GM18520 (cell line): ENCODE measurements around the gene TNS1.

ENCODE experiments used
- ATAC-seq: cut with Tn5 transposase; IDR thresholded peaks from one replicate; pipeline ENCODE4 v1.9.1; 2021; ENCODE audit not compliant: unreplicated experiment

TNS1 gene

GRCh38 chr2:218015586-218016521 is 13.1 kb upstream of the TNS1 start:
- ATAC-seq: no peak

- no peak for ATAC-seq
Measured at GRCh38 chr2:218014706-218015585, 12.2 kb upstream of the TNS1 start.

DNA sequence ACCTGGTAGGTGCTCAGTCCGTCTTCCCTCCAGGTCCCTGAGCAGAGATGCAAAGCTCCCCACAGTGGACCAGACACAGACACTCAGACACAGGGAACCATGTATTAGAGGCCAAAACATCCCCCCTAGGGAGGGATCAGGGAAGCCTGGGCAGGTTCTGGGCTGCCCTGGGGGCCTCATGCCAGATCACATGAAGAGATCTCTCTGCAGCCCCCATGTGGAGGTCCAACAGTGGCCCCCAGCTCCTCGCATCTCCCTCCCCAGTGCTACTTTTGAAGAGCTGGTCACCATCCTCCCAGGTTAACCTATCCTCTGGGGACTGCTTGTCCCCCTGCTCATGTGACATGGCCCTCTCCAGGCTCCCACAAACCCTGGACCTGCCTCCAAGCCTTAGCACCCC is 10.5 kb upstream of the TNS1 start:
- no peak for ATAC-seq

DNA sequence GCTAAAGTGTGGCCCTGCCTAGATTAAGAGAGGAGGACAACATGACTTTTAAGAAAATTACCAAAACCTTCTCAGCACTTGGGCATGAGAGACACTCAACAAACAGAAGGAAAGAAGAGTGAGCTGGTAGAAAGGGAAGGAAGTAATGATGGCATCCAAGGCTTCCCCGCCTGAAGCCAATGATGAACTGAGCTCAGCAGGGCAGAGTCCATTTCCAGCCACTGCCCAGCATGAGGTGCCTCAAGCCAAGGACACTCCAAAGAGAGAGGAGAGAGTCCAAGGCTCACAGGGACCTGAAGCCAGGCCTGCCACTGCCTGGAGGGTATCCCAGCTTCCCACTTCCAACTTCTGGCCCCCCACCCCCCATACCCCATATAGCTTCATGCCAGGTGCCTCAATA is 9.5 kb upstream of the TNS1 start:
- ATAC-seq: no peak

DNA sequence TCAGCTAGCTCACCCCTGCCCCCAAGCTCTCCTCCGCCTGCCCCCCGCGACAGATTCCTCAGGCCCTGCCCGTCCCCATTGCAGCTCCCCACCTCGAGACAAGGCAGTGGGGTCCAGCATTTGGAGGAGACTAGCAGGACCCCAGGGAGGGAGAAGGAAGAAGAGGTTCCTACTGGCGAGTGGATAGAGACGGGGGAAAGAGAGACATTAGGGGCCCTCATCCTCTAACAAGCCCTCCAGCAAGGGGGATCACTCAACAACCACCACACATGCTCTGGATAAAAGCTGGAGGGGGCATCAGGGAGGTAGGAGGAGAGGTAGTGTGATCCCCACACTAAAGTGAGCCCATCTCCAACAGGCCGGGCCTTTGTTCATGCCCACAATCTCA is 8.9 kb upstream of the TNS1 start:
- ATAC-seq: no peak

DNA sequence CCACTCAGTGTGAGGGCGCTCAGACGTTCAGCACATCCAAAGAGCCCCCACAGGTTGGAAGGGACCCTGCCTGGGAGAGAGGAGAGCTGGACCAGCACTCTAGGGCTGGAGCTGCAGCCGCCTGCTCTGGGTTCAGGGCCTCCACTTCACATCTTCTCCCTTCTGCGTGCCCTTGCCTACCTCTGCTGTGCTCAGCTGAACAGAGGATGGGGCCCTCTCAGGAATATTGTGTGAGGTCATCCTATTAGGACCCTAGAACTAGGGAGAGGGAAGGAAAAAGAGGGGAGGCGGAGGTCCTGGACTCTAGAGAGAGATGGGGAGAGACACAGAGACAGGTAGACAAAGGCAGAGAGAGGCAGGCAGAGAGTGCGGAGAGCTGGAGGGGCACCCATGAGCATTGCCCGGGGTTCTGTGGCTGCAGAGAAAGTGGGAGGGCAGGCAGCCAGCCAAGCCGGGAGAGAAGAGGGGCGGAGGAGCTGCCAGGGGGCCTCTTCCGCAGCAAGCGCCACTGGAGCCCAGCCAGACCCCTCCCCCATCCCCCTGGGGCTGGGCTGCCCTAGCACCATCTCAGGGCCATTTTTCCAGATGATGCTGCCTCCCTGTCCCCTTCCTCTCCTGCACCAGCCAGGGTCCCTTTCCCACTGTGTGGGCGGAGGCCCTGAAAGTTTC is 8.3 kb upstream of the TNS1 start:
- no peak for ATAC-seq

GRCh38 chr2:218010140-218010983 is 7.6 kb upstream of the TNS1 start:
- no peak for ATAC-seq

- ATAC-seq: no peak
Measured at GRCh38 chr2:218009765-218010139, 7.0 kb upstream of the TNS1 start.

DNA sequence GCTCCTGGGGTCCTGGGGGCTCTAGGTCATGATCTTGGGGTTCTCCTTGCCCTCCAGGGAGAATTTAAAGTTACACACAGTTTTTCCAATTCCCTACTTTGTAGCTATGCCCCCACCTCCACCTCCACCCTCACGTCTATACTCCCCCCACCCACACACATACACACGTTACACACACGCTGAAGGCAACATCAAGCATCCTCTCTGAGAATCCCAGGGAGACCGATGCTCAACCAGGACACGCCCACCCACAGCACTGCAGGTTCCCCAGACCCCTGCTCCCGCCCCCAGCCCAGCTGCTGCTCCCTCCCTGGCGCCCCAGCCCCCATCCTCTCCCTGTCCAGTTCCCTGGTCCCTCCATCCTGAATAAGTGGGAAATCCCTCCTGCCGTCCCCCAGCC is 6.4 kb upstream of the TNS1 start:
- ATAC-seq: no peak

DNA sequence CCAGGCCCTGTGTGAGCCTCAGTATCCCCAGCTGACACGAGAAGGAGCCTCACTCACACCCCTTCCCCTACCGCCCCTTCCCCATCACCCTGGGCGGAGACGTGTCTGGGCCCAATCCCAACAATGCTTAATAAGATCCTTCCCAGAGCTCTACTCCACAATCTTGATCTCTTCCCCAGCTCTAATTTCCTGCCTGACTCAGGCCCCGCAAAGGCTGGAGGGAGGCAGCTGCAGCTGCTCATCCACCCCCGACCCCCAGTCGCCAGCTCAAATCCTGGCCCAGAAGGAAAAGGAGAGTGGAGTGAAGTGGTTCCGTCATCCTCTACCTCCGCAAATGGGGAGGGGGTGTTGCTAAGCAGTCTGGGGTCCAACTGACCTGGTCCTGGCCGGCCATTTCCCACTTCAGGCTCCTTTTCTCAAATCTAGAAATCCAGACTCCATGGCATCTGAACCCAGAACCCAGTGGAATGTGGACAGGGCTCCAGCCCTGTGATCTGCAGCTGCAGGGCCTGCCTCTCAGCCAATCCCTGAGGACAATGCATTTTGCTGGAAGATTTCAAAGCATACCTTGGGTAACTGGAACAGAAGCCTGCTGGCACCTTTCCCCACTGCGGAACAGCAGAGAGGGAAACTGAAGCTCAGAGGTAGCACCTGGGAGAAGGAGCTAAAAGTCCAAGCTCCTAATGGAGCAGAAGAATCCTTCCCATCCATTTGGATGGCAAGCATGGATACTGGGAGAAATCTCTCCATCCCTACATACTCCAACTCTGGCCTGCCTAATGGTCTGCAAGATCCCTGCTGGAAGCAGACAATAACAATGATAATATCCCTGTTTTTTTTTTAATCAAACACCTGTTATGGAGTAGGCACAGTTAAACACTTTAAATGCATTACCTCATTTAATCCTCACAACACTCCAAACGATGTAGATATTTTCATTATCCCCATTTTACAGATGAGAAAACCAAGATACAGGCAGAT is 5.6 kb upstream of the TNS1 start:
- ATAC-seq: no peak

DNA sequence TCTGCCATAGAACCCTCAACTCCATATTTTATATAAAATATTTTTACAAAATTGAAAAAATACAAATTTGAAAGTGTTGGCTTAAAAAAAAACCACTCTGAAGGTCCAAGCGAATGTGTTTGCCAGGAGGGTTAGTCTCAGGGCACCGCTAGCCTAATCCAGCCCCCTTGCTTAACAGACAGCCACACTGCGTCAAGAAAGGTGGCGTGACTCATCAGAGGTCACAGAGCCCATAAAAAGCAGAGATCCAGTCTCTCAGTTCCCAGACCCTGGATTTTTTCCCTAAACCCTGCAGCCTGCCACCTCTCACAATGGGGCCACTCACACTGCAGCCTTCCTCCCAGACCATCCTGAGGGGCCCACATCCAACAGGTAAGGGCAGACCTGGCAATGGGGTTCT is 3.9 kb upstream of the TNS1 start:
- ATAC-seq: no peak

- no peak for ATAC-seq
Measured at GRCh38 chr2:218005486-218005885, 2.7 kb upstream of the TNS1 start.

DNA sequence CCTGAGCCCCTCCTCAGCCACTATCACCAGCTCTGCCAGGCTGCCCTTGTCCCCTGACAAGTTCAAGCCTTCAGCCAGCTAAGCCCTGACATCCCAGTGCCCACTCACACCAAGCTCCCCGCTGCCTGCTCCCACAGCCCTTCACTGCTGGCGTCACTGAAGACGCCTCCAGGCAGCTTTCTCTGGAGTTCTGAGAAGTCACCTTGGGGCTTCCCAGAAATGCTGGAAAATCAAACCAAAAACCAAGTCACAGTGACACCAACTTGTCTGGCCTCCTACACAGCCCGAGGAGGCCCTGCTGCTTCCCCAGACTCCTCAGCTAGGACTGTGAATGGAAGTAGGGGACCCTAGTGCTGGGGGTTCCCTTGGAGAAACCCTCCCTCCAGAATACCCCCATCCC is 2.2 kb upstream of the TNS1 start:
- no peak for ATAC-seq

GRCh38 chr2:218003981-218004419 is 1.2 kb upstream of the TNS1 start:
- ATAC-seq: no peak

DNA sequence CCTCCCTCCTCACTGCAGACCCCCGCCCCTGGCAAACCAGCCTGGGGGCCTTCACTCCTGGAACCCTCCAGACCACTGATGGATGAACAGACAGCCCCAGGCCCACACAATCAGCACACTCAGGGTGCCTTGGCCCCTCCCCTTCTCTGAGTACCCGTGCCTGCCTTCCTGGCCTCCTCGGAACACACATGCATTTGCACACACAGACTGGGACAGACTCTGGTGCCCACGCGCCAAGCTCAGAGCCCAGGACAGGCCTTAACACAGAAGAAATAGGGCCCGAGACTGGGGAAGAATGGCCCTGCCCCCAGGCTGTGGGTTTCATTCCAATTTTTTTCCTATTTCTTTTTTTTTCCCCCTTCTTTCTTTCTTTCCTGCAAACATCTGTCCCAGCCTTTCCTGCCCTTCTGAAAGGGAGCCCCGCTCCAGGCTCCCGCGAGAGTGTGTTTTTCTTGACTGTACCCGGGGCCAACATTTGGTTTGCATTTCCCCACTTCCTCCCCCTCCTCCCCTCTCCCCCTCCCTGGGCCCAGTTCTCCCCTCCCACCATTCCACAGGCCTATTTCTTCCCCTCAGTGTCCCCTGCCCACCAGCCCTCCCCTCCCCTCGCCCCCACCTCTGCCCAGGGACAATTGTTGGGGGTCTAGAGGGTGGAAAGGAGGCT is 618 bp upstream of the TNS1 start:
- ATAC-seq: no peak

DNA sequence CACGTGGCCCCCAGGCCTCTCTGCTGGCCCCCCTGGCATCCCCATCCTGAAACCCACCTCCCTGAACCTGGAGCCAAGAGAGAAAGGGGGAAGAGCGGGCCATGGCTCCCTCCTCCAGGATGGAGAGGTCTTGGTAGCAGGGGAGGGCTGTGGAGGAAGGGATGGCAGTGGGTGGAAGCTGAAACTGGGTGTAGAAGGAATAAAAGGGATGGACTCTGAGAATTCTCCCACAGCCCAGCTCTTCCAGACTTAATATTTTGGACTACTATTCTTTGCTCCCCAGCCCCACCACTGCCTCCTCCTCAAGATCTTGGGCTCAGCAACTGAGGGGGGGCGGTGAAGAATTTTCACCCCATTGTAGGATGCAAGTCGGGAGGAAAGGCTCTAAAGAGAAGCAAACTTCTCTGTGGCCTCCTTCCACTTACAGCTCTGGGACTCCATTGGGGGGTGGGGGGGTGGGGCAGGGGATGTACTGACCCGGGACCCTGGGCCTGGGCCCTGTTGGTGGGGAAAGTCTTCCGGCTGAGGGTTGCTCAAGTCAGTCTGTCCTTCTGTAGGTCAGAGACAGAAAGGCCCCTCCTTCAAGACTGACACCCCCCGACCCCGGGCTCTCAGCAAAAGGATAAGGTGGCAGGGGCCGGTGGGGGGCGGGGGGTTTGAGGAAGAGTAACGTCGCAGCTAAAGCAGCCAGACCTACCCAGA is 501 bp downstream of the TNS1 start:
- ATAC-seq: no peak

- no peak for ATAC-seq
Measured at GRCh38 chr2:218001629-218002028, 1.2 kb downstream of the TNS1 start.

DNA sequence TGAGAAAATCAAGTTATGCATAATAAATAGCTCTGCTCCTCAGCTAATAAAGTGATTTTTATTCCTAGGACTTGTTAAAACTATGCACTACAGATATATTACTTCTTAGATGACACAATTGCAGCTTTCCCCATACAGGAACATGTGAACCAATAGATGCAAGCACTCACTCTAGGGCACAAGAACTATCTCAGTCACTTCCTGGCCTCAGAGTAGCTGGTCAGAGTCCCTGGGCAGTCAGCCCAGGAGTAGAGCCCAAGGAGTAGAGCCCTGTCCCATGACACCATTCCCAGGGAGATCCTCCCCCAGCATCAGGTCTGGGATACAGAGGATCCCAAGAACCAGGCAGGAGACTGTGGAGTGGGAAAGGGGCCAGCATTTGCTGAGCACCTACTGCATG is 2.7 kb downstream of the TNS1 start:
- ATAC-seq: no peak
